Suprapubic skin (tissue), 3 donors: Measurements from ENCODE around the gene CERT1.

Experiments used
- EP300 ChIP-seq: sonication (generic); formaldehyde crosslinking; IDR thresholded peaks from one replicate; pipeline ENCODE4 v1.6.1; 2017; ENCODE audit warnings: antibody characterized with exemption
- TF ChIP-seq, protein P1 (sequence below), 2 donors: fragments of 200-600 bp in 1 of 2; fragments of 450-650 bp in 1 of 2; sonication (generic) in 1 of 2; IDR thresholded peaks; one replicate each; pipeline ENCODE4 v1.5.1; 2016 to 2019; ENCODE audit warnings: antibody characterized with exemption in 2 of 2, mild to moderate bottlenecking in 1 of 2, moderate library complexity in 1 of 2

DNA sequence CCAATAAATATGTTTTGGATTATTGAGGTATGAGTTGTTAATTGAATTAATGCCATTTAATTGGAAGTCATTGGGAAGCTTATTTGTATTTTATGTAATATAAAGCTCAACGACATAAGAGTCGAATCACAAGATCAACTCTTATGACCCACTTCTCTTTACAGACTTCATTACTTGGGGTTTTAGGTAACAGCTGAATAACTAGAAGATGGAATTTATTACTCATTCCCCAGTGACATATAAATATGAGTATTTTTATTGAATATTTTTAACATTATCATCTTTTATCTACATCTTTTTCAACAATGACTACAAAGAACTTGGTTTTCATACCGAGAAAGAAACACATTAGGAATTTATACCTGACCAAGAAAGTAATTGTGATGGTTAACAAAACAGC lies 153.3 kb downstream of the CERT1 start:
- TF ChIP-seq, protein P1, sequence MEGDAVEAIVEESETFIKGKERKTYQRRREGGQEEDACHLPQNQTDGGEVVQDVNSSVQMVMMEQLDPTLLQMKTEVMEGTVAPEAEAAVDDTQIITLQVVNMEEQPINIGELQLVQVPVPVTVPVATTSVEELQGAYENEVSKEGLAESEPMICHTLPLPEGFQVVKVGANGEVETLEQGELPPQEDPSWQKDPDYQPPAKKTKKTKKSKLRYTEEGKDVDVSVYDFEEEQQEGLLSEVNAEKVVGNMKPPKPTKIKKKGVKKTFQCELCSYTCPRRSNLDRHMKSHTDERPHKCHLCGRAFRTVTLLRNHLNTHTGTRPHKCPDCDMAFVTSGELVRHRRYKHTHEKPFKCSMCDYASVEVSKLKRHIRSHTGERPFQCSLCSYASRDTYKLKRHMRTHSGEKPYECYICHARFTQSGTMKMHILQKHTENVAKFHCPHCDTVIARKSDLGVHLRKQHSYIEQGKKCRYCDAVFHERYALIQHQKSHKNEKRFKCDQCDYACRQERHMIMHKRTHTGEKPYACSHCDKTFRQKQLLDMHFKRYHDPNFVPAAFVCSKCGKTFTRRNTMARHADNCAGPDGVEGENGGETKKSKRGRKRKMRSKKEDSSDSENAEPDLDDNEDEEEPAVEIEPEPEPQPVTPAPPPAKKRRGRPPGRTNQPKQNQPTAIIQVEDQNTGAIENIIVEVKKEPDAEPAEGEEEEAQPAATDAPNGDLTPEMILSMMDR (IDR thresholded peaks at IDR 0.05): no peak
- TF ChIP-seq EP300: no peak
